SHP77 treated with DMSO at 0.1 percent for 48 hours (cell line): ENCODE data around the gene AFF1.

Experiments
- DNase-seq: peaks from one replicate; lab custom pipeline; 2025; lab: John Stamatoyannopoulos, UW

The AFF1 gene

DNA sequence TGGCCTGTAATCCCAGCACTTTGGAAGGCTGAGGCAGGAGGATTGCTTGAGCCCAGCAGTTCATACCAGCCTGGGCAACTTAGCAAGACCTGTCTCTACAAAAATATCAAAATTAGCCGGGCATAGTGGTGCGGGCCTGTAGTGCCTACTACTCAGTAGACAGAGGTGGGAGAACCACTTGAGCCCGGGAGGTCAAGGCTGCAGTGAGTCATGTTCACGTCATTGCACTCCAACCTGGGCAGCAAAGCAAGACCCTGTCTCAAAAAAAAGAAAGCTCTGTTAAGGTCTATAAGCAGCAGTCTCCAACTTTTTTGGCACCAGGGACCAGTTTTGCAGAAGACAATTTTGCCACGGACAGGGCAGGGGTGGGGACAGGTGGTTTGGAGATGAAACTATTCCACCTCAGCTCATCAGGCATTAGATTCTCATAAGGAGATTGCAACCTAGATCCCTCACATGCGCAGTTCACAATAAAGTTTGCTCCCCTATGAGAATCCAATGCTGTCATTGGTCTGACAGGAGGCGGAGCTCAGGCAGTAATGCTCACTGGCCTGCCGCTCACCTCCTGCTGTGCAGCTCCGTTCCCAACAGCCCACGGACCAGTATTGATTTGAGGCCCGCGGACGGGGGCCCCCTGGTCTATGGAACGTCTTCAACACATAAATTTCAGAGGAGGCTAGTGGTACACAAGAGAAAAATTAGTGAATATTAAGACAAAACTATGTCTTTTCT lies 217.7 kb downstream of the AFF1 start:
- no peak for DNase-seq

DNA sequence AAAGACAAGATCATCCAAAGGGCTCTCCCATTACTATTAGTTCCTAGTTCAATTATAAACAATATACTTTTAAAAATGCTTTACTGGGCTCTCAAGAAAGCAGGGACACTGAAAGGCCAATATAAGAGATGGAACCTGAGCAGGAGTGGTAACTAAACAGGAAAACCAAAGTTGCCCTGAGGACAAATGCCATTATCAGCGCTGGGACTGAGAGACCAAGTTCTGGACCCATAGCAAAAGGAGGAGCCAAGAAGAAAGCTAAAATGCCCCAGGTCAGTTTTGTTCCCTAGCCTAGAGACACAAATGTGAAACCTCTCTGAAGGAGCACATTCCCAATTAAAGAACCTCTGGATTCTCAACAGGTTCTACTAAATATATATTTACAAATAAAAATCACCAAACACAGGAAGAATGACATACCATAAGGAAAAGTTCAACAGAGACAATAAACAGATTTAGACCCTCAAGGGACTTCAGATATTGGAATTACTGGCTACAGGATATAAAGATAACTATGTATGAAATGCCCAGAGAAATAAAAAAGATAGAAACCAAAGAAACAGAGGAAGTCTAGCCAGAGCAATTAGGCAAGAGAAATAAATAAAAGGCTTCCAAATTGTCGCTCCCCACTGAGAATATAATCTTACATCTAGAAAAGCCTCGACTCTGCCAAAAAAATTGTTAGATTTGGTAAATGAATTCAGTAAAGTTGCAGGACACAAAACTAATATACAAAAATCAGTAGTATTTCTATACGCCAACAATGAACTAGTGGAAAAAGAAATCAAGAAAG lies 218.5 kb downstream of the AFF1 start:
- no peak for DNase-seq

GRCh38 chr4:87165892-87166291 lies 231.1 kb downstream of the AFF1 start:
- DNase-seq, result no peak

DNA sequence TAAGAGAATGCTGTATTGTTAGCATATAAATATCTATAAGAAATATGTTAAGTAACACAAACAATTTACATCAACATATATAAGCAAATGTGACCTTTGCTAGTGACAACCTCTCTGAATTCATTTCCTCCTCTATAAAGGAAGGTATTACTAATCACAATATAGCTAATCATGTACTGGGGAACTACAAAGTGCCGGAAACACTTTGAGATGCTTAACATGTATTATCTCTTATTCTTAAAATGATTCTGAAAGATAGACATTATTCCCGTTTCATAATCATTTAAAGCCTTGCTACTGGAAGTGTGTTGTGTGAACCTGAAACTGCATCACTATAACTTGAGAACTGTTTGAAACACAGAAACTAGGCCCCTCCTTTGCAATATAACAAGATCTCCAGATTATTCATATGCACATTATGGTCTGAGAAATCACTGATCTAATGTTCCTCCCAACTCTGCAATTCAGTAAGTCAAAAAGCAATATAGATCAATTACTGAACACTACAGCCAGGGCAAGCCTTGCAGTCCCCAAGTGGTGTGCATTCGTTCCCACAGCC lies 231.6 kb downstream of the AFF1 start:
- DNase-seq, result no peak

DNA sequence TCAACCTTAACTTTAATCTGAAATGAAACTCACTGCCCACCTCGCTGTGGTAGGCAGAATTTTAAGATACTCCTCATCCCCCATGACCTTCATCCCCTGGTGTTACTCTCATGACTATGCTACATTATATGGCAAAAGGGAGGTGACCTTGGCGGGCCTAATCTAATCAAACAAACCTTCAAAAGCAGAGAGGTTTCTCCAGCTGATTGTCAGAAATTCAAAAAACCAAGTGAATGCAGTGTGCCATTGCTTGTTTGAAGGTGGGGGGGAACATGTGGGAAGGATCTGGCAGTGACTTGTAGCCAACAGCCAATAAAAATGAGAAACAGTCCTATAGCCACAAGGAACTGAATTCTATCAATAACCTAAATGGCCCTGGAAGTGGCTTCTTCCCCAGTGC lies 237.1 kb downstream of the AFF1 start:
- no peak for DNase-seq

DNA sequence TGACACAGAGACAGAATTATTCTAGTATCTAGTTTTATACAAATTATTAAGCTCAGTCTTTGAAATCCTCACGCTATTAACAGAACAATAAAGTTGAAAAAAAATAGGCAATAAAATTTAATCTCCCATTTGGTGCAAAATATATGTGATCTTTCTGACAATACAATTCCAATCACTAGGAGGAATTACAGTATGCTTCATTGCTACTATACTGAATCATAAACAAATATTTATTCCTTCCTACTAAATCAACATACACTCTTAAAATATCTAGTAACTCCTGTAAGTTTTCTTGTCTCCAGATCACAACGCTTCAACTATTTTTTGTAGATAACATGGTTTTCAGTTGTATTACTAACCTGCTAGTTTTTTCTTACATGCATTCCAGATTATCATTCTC lies 239.9 kb downstream of the AFF1 start:
- no peak for DNase-seq

GRCh38 chr4:87179751-87180150 lies 244.9 kb downstream of the AFF1 start:
- no peak for DNase-seq

- no peak for DNase-seq
Observed at GRCh38 chr4:87180767-87181166, 246.0 kb downstream of the AFF1 start.

DNA sequence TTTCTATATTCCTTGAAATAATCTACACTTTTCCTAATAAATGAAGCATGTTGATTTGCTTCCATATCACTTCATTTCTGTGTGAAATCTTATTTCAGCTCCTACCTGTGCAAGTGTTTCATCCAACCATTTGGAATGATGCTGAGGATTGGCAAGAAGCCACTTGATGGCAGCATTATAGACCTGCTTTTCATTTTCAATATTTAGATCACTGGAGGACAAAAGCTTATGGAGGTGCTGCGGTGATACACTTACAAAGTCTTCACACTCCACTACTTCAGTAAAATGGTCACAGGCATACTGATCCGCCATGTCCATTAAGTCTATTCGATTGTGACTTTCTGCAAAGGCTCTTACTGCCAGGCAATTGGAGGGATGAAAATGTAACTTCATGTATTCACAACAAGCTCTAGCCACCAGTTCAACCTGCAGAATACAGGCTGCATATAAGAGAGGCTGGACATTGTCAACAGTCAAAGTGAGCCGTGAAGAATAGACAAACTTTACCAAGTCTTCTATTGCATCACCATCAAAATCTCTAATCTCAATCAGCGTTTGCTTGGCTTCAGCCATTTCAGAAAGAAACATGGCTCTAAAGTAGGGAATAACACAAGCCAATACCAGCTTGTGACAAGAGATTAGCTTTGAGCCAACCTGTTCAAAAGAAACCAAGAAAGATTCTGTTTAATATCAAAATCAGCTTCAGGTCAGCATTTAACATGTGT lies 250.5 kb downstream of the AFF1 start:
- DNase-seq, result no peak

DNA sequence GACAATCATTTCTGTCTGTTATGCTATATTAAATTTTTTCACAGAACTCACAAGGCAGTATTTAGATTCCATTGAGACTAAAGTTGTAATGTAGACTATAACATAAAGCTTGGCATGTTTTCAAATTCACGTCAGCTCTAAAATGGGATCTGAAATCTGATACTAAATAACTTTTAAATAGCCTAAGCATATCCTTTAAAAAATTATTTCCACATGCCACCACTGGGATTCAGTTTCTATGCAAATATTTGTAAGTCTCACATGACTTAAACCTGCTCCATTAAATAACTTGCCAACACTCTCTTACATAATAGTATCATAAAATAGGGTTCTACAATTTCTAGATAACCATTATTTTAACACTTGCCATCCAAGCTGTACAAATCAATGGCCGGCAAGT lies 253.2 kb downstream of the AFF1 start:
- no peak for DNase-seq

DNA sequence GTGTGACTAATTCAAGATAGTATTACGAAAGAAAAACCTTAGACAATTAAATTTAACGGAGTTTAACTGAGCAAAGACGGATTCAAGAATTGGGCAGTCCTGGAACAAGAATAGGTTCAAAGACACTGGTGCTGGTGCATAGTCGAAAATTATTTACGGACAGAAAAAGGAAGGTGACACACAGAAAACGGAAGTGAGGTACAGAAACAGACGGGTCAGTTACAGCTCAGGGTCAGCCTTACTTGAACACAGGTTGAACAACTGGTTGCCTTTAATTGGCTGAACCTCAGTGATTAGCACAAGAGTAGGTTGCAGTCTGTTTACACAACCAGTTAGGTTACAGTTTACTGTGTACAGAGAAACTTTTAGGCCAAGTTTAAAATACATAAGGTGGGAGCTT lies 254.1 kb downstream of the AFF1 start:
- no peak for DNase-seq
